Measurements from ENCODE around the gene SNPH. TPM values are rescaled to one million over a fixed set of nuclear protein-coding genes. Genes with fewer than 3 reads are reported as not detected.

The SNPH gene
- total RNA-seq, 1 donor from 2014 or later, result 10.4 TPM

- H3K36me3 ChIP-seq, result peaks cover 17 to 36% of the 10 kb centered on the region in 2 donors
- no peak overlapping the region for H3K27ac ChIP-seq
- intact Hi-C loops (cut with DNase I), result no loop called here
- no peaks in the 10 kb centered on the region for H3K9me3 ChIP-seq
- H3K4me1 ChIP-seq, result no peaks in the 10 kb centered on the region
- H3K4me3 ChIP-seq, result no peak overlapping the region
- no peak for TF ChIP-seq CTCF (IDR thresholded peaks at IDR 0.05)
- H3K27me3 ChIP-seq, result no peaks in the 10 kb centered on the region
- no peak for DNase-seq (ENCODE audit: low spot score in 2 of 2)
Observed at GRCh38 chr20:1301031-1301529, 35.0 kb downstream of the SNPH start.

DNA sequence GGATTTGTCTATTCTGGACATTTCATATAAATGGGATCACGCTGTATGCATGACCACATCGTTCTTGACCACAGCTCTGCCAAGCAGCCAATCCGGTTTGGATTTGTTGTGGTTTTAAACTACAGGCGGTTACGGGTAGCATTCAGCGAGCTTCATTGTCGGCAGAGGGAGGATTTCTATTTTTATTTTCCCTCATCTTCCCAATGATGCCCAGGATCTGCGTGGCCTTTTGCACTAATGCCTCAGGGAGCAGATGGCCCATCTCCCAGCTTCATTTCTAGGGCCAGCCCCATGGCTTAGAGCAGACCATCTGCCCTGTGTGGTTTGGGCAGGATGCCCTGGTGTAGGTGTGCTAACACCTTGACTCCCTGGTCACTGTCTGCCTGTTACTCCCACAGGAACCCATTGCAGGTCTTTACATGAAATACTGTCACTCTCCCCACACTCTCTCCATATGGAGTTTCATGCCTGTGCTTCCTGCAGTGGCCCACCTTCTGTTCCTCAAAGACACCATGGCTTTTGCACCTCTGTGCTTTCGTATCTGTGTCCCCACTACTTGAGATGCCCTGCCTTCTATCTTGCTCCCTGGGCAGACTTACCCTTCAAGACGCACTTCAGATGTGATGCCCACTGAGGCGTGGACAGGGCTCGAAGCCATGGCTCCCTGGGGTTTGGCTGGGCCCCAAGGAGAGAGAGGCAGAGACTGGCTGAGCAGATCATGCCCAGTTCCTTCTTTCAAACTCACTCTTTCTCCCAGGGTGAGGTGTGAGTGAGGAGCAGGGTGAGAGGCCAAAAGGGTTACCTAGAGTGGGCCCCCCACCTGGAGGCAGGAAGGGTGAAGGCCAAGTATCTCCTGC, 36.8 kb downstream of the SNPH start:
- H3K4me3 ChIP-seq, result no peak overlapping the region
- no peaks in the 10 kb centered on the region for H3K27me3 ChIP-seq
- DNase-seq (ENCODE audit: low spot score in 2 of 2), result no peak
- TF ChIP-seq CTCF (IDR thresholded peaks at IDR 0.05), result no peak
- H3K4me1 ChIP-seq, result no peaks in the 10 kb centered on the region
- no peak overlapping the region for H3K27ac ChIP-seq
- peaks cover 21 to 34% of the 10 kb centered on the region in 2 donors for H3K36me3 ChIP-seq
- H3K9me3 ChIP-seq, result no peaks in the 10 kb centered on the region
- intact Hi-C loops (cut with DNase I), result no loop called here

DNA sequence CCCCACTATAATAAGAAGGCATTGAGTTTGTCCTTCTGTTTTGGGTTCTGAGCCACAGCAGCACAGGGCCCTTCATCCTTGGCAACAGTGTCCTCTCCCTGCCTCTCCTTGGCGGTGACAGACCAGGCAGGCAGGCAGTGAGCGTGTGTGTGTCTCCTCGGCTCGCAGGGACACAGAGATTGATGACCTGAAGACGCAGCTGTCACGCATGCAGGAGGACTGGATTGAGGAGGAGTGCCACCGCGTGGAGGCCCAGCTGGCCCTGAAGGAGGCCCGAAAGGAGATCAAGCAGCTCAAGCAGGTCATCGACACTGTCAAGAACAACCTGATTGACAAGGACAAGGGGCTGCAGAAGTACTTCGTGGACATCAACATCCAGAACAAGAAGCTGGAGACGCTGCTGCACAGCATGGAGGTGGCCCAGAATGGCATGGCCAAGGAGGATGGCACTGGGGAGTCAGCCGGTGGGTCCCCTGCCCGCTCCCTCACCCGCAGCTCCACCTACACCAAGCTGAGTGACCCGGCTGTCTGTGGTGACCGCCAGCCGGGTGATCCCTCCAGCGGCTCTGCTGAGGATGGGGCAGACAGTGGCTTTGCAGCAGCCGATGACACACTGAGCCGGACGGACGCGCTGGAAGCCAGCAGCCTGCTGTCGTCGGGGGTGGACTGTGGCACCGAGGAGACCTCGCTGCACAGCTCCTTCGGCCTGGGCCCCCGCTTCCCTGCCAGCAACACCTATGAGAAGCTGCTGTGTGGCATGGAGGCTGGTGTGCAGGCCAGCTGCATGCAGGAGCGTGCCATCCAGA, 38.8 kb downstream of the SNPH start:
- no peak overlapping the region for H3K27ac ChIP-seq
- intact Hi-C loops (cut with DNase I), result loop anchor here (2.0 kb wide), 1 partner anchor 124 kb away; no protein-coding TSS in a partner anchor
- peaks cover 18 to 30% of the 10 kb centered on the region in 2 donors for H3K36me3 ChIP-seq
- DNase-seq (ENCODE audit: low spot score in 2 of 2), result no peak
- H3K9me3 ChIP-seq, result no peaks in the 10 kb centered on the region
- TF ChIP-seq CTCF (IDR thresholded peaks at IDR 0.05), result no peak
- no peak overlapping the region for H3K4me3 ChIP-seq
- H3K27me3 ChIP-seq, result no peaks in the 10 kb centered on the region
- no peaks in the 10 kb centered on the region for H3K4me1 ChIP-seq

GRCh38 chr20:1305712-1306111, 39.6 kb downstream of the SNPH start:
- Histone ChIP-seq H3K4me1 (no peaks in the 10 kb centered on the region), H3K36me3 (peaks cover 14 to 27% of the 10 kb centered on the region in 2 donors), H3K27me3 (no peaks in the 10 kb centered on the region), H3K27ac (no peak overlapping the region), H3K9me3 (no peaks in the 10 kb centered on the region), H3K4me3 (no peak overlapping the region)
- TF ChIP-seq CTCF (IDR thresholded peaks at IDR 0.05), result no peak
- intact Hi-C loops (cut with DNase I), result loop anchor here (2.0 kb wide), 1 partner anchor 123 kb away; no protein-coding TSS in a partner anchor
- no peak for DNase-seq (ENCODE audit: low spot score in 2 of 2)

- intact Hi-C loops (cut with DNase I), result no loop called here
- no peaks in the 10 kb centered on the region for H3K27me3 ChIP-seq
- peaks cover 14 to 20% of the 10 kb centered on the region in 2 donors for H3K36me3 ChIP-seq
- no peak overlapping the region for H3K4me3 ChIP-seq
- H3K4me1 ChIP-seq, result no peaks in the 10 kb centered on the region
- TF ChIP-seq CTCF (IDR thresholded peaks at IDR 0.05), result no peak
- H3K9me3 ChIP-seq, result no peaks in the 10 kb centered on the region
- no peak overlapping the region for H3K27ac ChIP-seq
- DNase-seq (ENCODE audit: low spot score in 2 of 2), result no peak
Observed at GRCh38 chr20:1306316-1307135, 40.4 kb downstream of the SNPH start.
